Muscle of leg (tissue), 11 donors: ENCODE measurements around the gene LRP8. TPM values are rescaled to one million over a fixed set of nuclear protein-coding genes. Genes with fewer than 3 reads are reported as not detected.

ENCODE experiments used
- DNase-seq: peaks from one replicate; pipeline ENCODE4 v3.0.0; 2013
- H3K27ac ChIP-seq: one replicate; pipeline ENCODE4 v1.5.1; 2013; ENCODE audit warnings: mild to moderate bottlenecking, low read length, control low read depth
- H3K27me3 ChIP-seq: one replicate; pipeline ENCODE4 v1.6.1; 2013; ENCODE audit warnings: low read length; ENCODE audit not compliant: control insufficient read depth, insufficient read depth
- H3K36me3 ChIP-seq: one replicate; pipeline ENCODE4 v1.6.1; 2013; ENCODE audit warnings: low read length; ENCODE audit not compliant: control insufficient read depth, insufficient read depth
- H3K4me1 ChIP-seq: one replicate; pipeline ENCODE4 v1.6.1; 2013; ENCODE audit warnings: low read length; ENCODE audit not compliant: control insufficient read depth, insufficient read depth
- H3K4me3 ChIP-seq: one replicate; pipeline ENCODE4 v1.5.1; 2013; ENCODE audit warnings: low read length, control low read depth
- H3K9me3 ChIP-seq: replicated peaks from 2 replicates; pipeline ENCODE4 v1.6.1; 2013; ENCODE audit warnings: low read depth, low read length; ENCODE audit not compliant: control insufficient read depth
- WGBS: methylation state at CpG from one replicate; pipeline ENCODE4 v1.1.5; 2013; ENCODE audit warnings: missing lambda C conversion rate; ENCODE audit not compliant: insufficient coverage; 5-methylcytosine and 5-hydroxymethylcytosine counted together
- polyA plus RNA-seq, 8 donors: library from polyadenylated mRNA; unstranded; fragments of 120-200 nt; gene quantifications; one replicate each; pipeline versions ENCODE4 v1.2.1 to v1.2.3, GENCODE V29; 2013; ENCODE audit warnings: inconsistent platforms in 1 of 8, low replicate concordance in 1 of 8; ENCODE audit not compliant: insufficient read length in 8 of 8, insufficient read depth in 1 of 8
- total RNA-seq: library from RNA; stranded (reverse); fragments of 120-200 nt; gene quantifications from one replicate; pipeline ENCODE4 v1.2.4, GENCODE V29; 2013

Gene LRP8
- total and polyA plus RNA-seq, 9 donors = 2.8 to 6.9 (median 4.2) TPM

GRCh38 chr1:53330819-53331218, 2.9 kb upstream of the LRP8 start:
- Histone ChIP-seq H3K4me1 (peaks cover 19% of the 10 kb centered on the region), H3K9me3 (no peaks in the 10 kb centered on the region), H3K4me3 (no peak overlapping the region), H3K27ac (no peak overlapping the region), H3K36me3 (no peaks in the 10 kb centered on the region), H3K27me3 (peaks cover 16% of the 10 kb centered on the region)
- no peak for DNase-seq
- 55% methylated on average over 3 of the region's 5 CpGs for WGBS

- no peaks in the 10 kb centered on the region for H3K9me3 ChIP-seq
- H3K36me3 ChIP-seq = no peaks in the 10 kb centered on the region
- H3K27me3 ChIP-seq = peaks cover 22% of the 10 kb centered on the region
- WGBS = 44% methylated on average over 18 of the region's 35 CpGs
- peaks cover 25% of the 10 kb centered on the region for H3K4me1 ChIP-seq
- H3K4me3 ChIP-seq = no peak overlapping the region
- H3K27ac ChIP-seq = no peak overlapping the region
- no peak for DNase-seq
Observed at GRCh38 chr1:53328541-53329499, 950 bp upstream of the LRP8 start.

- Histone ChIP-seq H3K27me3 (peaks cover 22% of the 10 kb centered on the region), H3K4me3 (peak overlapping the region; percentile 77), H3K9me3 (no peaks in the 10 kb centered on the region), H3K36me3 (no peaks in the 10 kb centered on the region), H3K4me1 (peaks cover 25% of the 10 kb centered on the region), H3K27ac (peak overlapping the region; percentile 55)
- DNase-seq = peak; percentile 46
- under 1% methylated on average over 68 of the region's 68 CpGs for WGBS
Observed at GRCh38 chr1:53327182-53327913, 522 bp downstream of the LRP8 start.

GRCh38 chr1:53326598-53327181, 1.2 kb downstream of the LRP8 start:
- Histone ChIP-seq H3K36me3 (no peaks in the 10 kb centered on the region), H3K27me3 (peaks cover 21% of the 10 kb centered on the region), H3K9me3 (no peaks in the 10 kb centered on the region), H3K4me1 (peaks cover 25% of the 10 kb centered on the region), H3K4me3 (peak overlapping the region; percentile 77), H3K27ac (no peak overlapping the region)
- WGBS = 0% methylated on average over 47 of the region's 53 CpGs
- no peak for DNase-seq

GRCh38 chr1:53326088-53326597, 1.7 kb downstream of the LRP8 start:
- Histone ChIP-seq H3K4me3 (peak overlapping the region; percentile 77), H3K27ac (peak overlapping the region; percentile 26), H3K27me3 (peaks cover 21% of the 10 kb centered on the region), H3K9me3 (no peaks in the 10 kb centered on the region), H3K36me3 (no peaks in the 10 kb centered on the region), H3K4me1 (peaks cover 25% of the 10 kb centered on the region)
- DNase-seq = peak; percentile 80
- WGBS = under 1% methylated on average over 36 of the region's 42 CpGs

GRCh38 chr1:53325326-53326087, 2.4 kb downstream of the LRP8 start:
- H3K27me3 ChIP-seq = peaks cover 21% of the 10 kb centered on the region
- WGBS = 35% methylated on average over 25 of the region's 26 CpGs
- no peaks in the 10 kb centered on the region for H3K9me3 ChIP-seq
- H3K4me3 ChIP-seq = peak overlapping the region; percentile 77
- H3K36me3 ChIP-seq = no peaks in the 10 kb centered on the region
- peak; percentile 29 for DNase-seq
- peaks cover 29% of the 10 kb centered on the region for H3K4me1 ChIP-seq
- peak overlapping the region; percentile 26 for H3K27ac ChIP-seq

GRCh38 chr1:53324728-53325297, 3.1 kb downstream of the LRP8 start:
- Histone ChIP-seq H3K4me3 (no peak overlapping the region), H3K27ac (no peak overlapping the region), H3K36me3 (no peaks in the 10 kb centered on the region), H3K9me3 (no peaks in the 10 kb centered on the region), H3K4me1 (peaks cover 36% of the 10 kb centered on the region), H3K27me3 (peaks cover 21% of the 10 kb centered on the region)
- DNase-seq = no peak
- WGBS = 93% methylated on average over 3 of the region's 7 CpGs

- H3K9me3 ChIP-seq = no peaks in the 10 kb centered on the region
- 75% methylated on average over 10 of the region's 10 CpGs for WGBS
- H3K27me3 ChIP-seq = peaks cover 21% of the 10 kb centered on the region
- H3K36me3 ChIP-seq = no peaks in the 10 kb centered on the region
- no peak for DNase-seq
- no peak overlapping the region for H3K27ac ChIP-seq
- no peak overlapping the region for H3K4me3 ChIP-seq
- peaks cover 41% of the 10 kb centered on the region for H3K4me1 ChIP-seq
Observed at GRCh38 chr1:53324321-53324720, 3.5 kb downstream of the LRP8 start.

- H3K9me3 ChIP-seq = no peaks in the 10 kb centered on the region
- peaks cover 44% of the 10 kb centered on the region for H3K4me1 ChIP-seq
- no peak overlapping the region for H3K4me3 ChIP-seq
- no peaks in the 10 kb centered on the region for H3K36me3 ChIP-seq
- no peak overlapping the region for H3K27ac ChIP-seq
- WGBS = 81% methylated on average over 11 of the region's 11 CpGs
- peaks cover 21% of the 10 kb centered on the region for H3K27me3 ChIP-seq
- DNase-seq = no peak
Observed at GRCh38 chr1:53323316-53323715, 4.6 kb downstream of the LRP8 start.
